ENCODE results near the gene PUS1. TPM values are rescaled to one million over a fixed set of nuclear protein-coding genes. Genes with fewer than 3 reads are reported as not detected.
"Not testable (repeated sequence)": the region's sequence is repeated elsewhere in the genome, so short reads cannot be mapped to it uniquely, and the experiment has no call there.

PUS1 gene
- total RNA-seq, 1 experiment from 2014 or later = 103 TPM

GRCh38 chr12:131948166-131948712 lies 19.2 kb downstream of the PUS1 start:
- TF ChIP-seq, protein P1, sequence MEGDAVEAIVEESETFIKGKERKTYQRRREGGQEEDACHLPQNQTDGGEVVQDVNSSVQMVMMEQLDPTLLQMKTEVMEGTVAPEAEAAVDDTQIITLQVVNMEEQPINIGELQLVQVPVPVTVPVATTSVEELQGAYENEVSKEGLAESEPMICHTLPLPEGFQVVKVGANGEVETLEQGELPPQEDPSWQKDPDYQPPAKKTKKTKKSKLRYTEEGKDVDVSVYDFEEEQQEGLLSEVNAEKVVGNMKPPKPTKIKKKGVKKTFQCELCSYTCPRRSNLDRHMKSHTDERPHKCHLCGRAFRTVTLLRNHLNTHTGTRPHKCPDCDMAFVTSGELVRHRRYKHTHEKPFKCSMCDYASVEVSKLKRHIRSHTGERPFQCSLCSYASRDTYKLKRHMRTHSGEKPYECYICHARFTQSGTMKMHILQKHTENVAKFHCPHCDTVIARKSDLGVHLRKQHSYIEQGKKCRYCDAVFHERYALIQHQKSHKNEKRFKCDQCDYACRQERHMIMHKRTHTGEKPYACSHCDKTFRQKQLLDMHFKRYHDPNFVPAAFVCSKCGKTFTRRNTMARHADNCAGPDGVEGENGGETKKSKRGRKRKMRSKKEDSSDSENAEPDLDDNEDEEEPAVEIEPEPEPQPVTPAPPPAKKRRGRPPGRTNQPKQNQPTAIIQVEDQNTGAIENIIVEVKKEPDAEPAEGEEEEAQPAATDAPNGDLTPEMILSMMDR (conservative IDR thresholded peaks at IDR 0.05; ENCODE audit: low read depth, low read length) = no peak
- no peak for TF ChIP-seq EZH2 (IDR thresholded peaks at IDR 0.05; ENCODE audit: borderline replicate concordance, low read depth, low read length, poor library complexity, severe bottlenecking)
- Histone ChIP-seq H3K27me3 (replicated peaks; ENCODE audit: insufficient read depth, low read depth, low read length, poor library complexity) (no peaks in the 10 kb centered on the region), H3K36me3 (ENCODE audit: insufficient read depth, low read length, poor library complexity, severe bottlenecking) (peaks cover 7% of the 10 kb centered on the region), H3K9me3 (ENCODE audit: low read depth, low read length, poor library complexity, severe bottlenecking) (no peaks in the 10 kb centered on the region), H3K4me1 (ENCODE audit: insufficient read depth, low read length, poor library complexity, severe bottlenecking) (peaks cover 4% of the 10 kb centered on the region), H3K4me3 (ENCODE audit: low read depth, low read length, poor library complexity, severe bottlenecking) (no peak overlapping the region), H3K27ac (ENCODE audit: low read depth, low read length, poor library complexity, severe bottlenecking) (peak overlapping the region; percentile 51)
- BruUV-seq (replicated peaks) = no TSS peak
- POLR2A ChIA-PET (ENCODE audit: low non-redundant PET) = no interaction called here
- no peak for DNase-seq (ENCODE audit: low spot score)
- CTCF ChIA-PET = no interaction called here
- intact Hi-C loops (cut with micrococcal nuclease; ENCODE audit: unreplicated experiment) = no loop called here

DNA sequence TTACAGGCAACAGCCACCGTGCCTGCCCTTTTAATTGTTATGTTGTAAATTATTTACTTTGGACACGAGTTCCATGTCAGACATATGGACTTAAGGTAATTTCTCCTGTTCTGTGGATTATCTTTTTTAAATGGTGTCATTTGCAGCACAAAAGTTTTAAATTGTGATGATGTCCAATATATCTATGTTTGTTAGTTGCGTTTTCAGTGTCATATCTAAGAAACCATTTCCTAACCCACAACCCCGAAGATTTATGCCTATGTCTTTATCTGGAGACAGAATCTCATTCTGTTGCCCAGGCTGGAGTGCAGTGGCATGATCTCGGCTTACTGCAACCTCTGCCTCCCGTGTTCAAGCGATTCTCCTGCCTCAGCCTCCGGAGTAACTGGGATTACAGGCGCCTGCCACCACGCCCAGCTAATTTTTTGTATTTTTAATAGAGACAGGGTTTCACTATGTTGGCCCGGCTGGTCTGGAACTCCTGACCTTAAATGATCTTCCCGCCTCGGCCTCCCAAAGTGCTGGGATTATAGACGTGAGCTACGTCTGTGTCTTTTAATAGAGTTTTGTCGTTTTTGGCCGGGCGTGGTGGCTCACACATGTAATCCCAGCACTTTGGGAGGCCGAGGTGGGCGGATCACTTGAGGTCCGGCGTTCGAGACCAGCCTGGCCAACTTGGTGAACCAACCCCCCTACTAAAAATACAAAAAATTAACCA lies 19.8 kb downstream of the PUS1 start:
- H3K27me3 ChIP-seq (replicated peaks; ENCODE audit: insufficient read depth, low read depth, low read length, poor library complexity); H3K4me1 ChIP-seq (ENCODE audit: insufficient read depth, low read length, poor library complexity, severe bottlenecking); H3K9me3 ChIP-seq (ENCODE audit: low read depth, low read length, poor library complexity, severe bottlenecking); POLR2A ChIA-PET (ENCODE audit: low non-redundant PET); H3K36me3 ChIP-seq (ENCODE audit: insufficient read depth, low read length, poor library complexity, severe bottlenecking); BruUV-seq (replicated peaks); intact Hi-C loops (cut with micrococcal nuclease; ENCODE audit: unreplicated experiment); DNase-seq (ENCODE audit: low spot score): not testable (repeated sequence)
- Histone ChIP-seq H3K27ac (ENCODE audit: low read depth, low read length, poor library complexity, severe bottlenecking) (peak overlapping the region; percentile 92), H3K4me3 (ENCODE audit: low read depth, low read length, poor library complexity, severe bottlenecking) (peak overlapping the region; percentile 97)
- CTCF ChIA-PET = interaction anchor here (0.6 kb wide), 2 partner anchors 65 to 73 kb away, joined by 3 read pairs; no protein-coding TSS in a partner anchor

DNA sequence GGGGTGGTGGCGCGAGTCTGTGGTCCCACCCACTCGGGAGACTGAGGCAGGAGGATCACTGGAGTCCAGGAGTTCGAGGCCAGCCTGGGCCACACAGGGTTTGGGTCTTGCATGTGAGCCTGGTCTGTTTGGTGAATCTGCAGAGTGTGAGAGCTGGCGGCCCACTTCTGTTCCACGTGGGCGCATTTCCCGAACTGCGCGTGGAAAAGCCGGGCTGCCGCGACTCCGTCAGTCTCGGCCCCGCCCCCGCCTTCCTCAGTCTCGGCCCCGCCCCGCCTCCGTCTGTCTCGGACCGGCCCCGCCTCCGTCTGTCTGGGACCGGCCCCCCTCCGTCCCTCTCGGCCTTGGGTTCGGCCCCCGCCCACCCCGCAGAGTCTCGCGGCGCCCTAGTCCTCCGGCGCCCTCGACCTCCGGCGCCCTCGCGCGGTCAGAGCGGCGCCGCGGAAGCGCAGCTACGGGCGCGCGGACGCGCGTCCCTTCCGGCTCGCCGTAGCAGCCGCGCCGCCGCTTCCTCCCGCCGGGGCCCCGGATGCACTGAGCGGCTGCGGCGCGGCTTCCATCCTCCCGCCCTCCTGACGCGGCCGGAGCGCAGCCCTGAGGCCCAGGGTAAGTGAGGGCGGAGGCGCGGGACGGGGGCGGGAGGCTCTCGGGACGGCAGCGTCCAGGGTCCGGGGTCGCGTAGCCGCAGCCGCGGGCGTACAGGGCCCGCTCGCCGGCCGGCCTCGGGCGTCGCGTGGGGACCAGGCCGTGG lies 20.5 kb downstream of the PUS1 start, which contains the start of gene EP400:
Gene EP400, plus strand, starts transcription at position 512 of the 751 bp plus-strand sequence. CDS start 10,678 bp downstream, outside the sequence.
- intact Hi-C loops (cut with micrococcal nuclease; ENCODE audit: unreplicated experiment) = loop anchor here (5.0 kb wide), 1 partner anchor 38 kb away; no protein-coding TSS in a partner anchor
- Histone ChIP-seq H3K36me3 (ENCODE audit: insufficient read depth, low read length, poor library complexity, severe bottlenecking) (no peaks in the 10 kb centered on the region), H3K27me3 (replicated peaks; ENCODE audit: insufficient read depth, low read depth, low read length, poor library complexity) (no peaks in the 10 kb centered on the region), H3K4me3 (ENCODE audit: low read depth, low read length, poor library complexity, severe bottlenecking) (peak within 1 kb of the TSS; percentile 97), H3K27ac (ENCODE audit: low read depth, low read length, poor library complexity, severe bottlenecking) (peak within 1 kb of the TSS; percentile 92), H3K9me3 (ENCODE audit: low read depth, low read length, poor library complexity, severe bottlenecking) (no peaks in the 10 kb centered on the region), H3K4me1 (ENCODE audit: insufficient read depth, low read length, poor library complexity, severe bottlenecking) (peaks cover 4% of the 10 kb centered on the region)
- POLR2A ChIA-PET (ENCODE audit: low non-redundant PET) = no interaction called here
- TF ChIP-seq, protein P1 (conservative IDR thresholded peaks at IDR 0.05; ENCODE audit: low read depth, low read length) = peak; percentile 51
- no peak for TF ChIP-seq EZH2 (IDR thresholded peaks at IDR 0.05; ENCODE audit: borderline replicate concordance, low read depth, low read length, poor library complexity, severe bottlenecking)
- peak; percentile 97 for DNase-seq (ENCODE audit: low spot score)
- CTCF ChIA-PET = interaction anchor here (0.6 kb wide), 2 partner anchors 65 to 73 kb away, joined by 3 read pairs; no protein-coding TSS in a partner anchor
- BruUV-seq (replicated peaks) = no TSS peak

Measured in A673 (cell line).